IPS DF 4.7 (cell line): ENCODE measurements around the gene ARHGAP33.

Experiments used
- DNase-seq: peaks from one replicate; pipeline ENCODE4 v3.0.0-alpha.2; 2013; ENCODE audit warnings: low spot score; ENCODE audit errors: extremely low read depth

The ARHGAP33 gene

GRCh38 chr19:35739275-35740107, 35.9 kb upstream of the ARHGAP33 start:
- no peak for DNase-seq

- DNase-seq: no peak
These were observed 35.3 kb upstream of the ARHGAP33 start for GRCh38 chr19:35740108-35740422.

GRCh38 chr19:35740423-35741202, 34.8 kb upstream of the ARHGAP33 start:
- no peak for DNase-seq

DNA sequence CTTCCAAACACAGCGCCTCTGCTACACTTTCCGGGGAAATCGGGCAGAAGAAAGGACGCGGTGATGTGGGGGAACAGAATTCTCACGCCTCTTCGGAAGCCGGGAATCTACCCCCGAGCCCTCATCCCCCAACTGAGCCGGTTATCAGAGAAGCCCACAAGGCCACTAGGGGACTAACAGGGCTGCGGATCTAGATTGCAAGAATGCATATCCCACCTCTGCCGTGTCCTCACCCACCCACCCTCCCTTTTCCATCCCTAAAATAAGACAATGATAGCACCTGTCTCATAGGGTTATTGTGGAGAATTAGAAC, 34.2 kb upstream of the ARHGAP33 start:
- no peak for DNase-seq

DNA sequence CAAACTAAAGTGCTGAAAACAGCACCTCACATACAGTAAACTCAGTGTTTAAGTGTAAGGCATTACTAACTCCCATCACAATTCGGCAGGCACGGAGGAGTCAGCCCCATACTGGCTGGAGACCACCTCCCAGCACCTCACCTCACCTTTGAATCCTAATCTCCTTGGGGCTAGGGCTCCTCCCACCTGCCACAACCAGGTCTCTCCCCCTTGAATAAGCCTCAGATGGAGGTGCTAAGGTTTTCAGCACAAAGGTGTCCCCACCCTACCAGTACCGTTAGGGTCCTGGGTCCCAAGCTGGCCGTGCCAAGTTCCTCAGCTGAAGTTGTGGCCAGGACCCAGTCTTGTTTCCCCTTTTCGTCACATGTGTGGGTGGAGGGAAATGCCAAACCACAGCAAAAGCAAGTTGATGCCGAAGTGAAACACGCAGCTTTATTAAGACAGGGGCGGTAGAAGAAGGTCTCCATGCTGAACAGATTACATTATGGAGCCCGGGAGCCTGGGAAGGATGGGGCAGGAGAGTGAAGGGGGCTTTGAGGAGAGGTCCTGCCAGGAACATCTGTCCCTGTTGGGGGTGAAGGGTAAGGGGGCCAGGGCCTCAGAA, 33.1 kb upstream of the ARHGAP33 start, which contains the start of gene IGFLR1:
TSS of gene IGFLR1 (minus strand) at position 332 of the 604 bp plus-strand sequence. CDS start 1,272 bp downstream, outside the sequence.
- DNase-seq: no peak

DNA sequence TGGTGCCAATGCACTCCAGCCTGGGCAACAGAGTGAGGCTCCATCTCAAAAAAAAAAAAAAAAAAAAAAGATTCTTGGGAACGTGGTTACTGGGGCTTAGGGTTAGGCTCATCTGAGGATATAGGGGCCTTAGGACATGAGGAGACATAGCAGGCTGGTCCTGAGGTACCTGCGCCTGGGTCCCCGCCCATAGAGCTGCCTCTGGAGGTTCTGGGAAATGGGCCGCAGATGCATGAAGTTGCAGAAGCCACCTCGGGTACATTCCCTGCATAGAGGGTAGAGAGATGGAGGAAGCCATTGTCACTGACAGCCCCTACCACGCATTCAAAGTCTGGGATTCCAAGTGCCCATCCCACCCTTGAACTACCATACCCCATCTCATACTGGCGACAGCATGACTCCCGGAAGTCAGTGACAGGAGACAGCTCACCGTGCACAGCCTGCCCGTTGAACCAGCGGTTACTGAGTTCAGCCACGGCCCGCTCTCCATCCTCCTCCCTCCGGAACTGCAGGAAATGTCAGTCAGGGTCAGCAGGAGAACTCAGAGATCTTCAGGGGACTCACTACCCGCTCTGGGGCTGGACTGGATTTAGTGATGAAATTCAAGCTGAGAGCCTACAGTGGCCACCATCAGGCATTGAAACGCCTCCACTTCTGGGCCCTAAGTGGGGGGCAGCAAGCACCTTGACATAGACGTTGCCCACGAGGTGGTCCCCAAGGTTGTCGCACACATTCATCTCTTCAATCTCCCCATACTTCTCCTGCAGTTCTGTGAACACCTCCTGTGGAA, 31.5 kb upstream of the ARHGAP33 start:
- no peak for DNase-seq

- DNase-seq: no peak
These were observed 30.7 kb upstream of the ARHGAP33 start for GRCh38 chr19:35744430-35745327.

DNA sequence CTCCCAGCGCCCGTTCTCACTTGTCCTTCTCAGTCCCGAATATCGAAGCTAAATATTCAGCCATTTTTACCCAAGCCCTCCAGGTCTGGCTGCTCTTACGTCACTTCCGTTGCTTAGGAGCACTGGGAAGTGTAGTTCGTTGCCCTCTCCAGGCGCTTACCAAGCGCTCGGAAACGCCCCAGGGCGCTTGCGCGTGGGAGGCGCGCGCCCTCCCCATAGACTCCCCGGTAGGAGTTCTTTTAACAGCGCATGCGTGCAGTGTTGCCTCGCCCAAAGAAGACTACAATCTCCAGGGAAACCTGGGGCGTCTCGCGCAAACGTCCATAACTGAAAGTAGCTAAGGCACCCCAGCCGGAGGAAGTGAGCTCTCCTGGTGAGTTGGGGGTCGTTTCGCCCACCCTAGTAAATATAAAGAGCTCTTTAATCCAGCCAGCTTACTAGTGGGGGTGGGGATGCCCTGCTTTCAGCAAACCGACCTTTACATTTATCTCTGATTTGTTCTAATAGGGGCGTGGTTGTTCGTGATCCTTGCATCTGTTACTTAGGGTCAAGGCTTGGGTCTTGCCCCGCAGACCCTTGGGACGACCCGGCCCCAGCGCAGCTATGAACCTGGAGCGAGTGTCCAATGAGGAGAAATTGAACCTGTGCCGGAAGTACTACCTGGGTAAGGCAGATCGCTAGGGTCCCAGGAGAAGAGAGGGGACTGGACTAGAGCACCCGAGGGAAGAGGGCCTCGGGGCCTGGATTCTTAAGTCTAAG, 29.9 kb upstream of the ARHGAP33 start, which contains the start of the genes PSENEN and U2AF1L4:
TSS of gene PSENEN (plus strand) at position 324 of the 759 bp plus-strand sequence. CDS start at position 604, 280 bp downstream.
TSS of gene U2AF1L4 (minus strand) at position 91 of the 759 bp plus-strand sequence. CDS start at position 64, 27 bp downstream.
- DNase-seq: peak; percentile 97

DNA sequence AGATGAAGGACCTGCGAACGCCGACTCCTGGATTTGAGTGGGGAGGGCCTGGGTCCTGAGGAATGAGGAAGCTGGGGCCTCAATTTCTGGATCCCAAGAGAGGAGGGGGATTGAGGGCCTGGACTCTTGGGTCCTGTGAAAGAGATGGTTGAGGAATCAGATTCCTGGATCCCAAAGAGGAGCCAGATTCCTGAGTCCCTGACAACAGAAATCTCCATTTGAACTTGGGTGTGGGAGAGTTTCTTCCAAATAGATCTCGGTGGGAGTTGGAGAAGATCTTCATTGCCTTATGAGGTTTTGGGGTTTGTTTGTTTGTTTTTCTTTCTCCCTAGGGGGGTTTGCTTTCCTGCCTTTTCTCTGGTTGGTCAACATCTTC, 29.3 kb upstream of the ARHGAP33 start:
- no peak for DNase-seq

DNA sequence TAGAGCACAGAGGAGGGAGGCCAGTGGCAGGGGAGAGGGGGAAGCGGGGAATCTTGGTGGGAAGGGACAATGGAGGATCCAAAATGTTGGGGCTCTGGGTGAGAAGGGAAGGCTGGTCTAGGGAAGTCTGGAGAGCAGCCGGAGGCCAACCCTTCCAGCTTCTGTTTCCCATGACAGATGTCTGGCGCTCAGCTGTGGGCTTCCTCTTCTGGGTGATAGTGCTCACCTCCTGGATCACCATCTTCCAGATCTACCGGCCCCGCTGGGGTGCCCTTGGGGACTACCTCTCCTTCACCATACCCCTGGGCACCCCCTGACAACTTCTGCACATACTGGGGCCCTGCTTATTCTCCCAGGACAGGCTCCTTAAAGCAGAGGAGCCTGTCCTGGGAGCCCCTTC, 28.8 kb upstream of the ARHGAP33 start:
- DNase-seq: no peak

DNA sequence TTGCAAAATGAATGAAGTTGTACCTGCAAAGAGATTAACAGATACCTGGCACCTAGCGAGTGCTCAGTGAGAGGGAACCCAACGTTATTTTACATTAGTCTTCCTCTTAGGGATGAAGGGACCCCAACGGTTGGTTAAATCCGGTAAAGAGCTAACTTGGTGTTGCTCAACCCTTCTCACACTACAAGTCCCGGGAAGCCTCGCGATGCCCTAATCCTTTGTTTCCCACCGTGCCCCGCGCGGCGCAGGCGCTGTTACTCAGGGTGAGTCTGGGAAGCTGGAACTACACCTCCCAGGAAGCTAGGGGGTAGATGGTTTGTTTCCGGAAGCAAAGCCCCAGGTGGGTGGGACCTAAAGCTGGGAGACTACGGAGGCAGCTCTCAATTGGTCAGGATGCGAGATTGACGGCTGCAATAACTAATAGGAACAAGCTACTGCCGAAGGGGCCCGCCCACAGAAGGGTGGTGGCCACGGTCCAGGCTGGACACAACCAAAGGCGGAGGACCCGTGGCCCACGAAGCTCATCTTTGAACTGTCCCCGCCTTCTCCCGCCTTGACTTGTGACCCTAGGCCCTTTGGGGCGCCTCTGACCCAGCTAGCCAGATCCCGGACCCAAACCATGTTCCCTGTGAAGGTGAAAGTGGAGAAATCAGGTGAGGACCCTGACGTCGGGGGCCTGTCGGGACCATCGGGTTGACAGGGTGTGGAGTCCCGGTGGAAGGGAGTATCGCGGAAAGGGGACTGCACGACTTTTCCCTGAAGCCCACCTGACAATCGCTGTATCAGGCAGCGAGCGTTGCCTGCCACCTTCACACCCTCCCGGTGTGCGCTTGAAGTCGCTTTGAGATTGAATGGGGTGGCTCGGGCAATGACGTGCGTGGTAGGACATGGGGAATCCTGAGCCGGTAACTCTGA, 27.0 kb upstream of the ARHGAP33 start, which contains the start of gene LIN37:
TSS of gene LIN37 (plus strand) at position 471 of the 915 bp plus-strand sequence. CDS start at position 620, 149 bp downstream.
- peak; percentile 99 for DNase-seq

GRCh38 chr19:35750167-35750566, 25.2 kb upstream of the ARHGAP33 start:
- DNase-seq: no peak

DNA sequence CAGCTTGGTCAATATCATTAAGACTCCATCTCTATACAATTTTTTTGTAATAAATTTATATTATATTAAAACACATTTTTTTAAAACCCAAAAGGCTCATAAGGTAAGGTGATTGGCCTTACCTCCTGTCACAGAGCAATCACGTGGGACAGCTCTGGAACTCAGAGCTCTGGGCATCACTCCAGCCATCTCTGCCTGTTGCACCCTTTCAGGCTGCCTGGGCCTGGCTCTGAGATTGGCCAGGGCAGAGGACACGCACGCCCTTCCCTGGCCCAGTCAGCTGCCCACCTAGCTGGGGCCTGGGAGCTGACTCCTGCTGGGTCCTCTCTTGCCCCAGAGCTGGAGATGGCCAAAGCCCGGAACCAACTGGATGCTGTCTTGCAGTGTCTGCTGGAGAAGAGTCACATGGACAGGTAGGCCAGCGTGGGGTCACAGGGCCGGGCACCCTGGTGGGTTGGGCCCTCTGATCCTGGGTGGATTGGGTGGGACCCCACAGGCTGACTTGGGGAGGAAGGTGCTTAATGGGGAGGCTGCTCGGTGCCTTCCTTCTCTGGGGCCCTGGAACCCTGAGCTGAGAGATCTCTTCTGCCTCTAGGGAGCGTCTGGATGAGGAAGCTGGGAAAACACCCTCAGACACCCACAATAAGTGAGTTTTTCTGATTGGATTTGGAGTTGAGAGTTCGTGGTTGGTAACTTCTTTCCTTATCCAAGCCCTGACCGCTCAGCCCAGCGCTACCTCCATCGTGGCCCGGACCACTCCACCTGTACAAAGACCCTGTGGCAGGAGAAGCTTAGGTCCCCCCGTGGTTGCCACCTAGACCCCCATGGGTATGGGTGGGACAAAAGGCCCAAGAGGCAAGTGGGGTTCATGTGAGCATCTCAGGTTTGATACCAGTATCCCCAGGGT, 23.3 kb upstream of the ARHGAP33 start:
- no peak for DNase-seq

GRCh38 chr19:35752746-35753350, 22.5 kb upstream of the ARHGAP33 start:
- no peak for DNase-seq

- no peak for DNase-seq
These were observed 21.6 kb upstream of the ARHGAP33 start for GRCh38 chr19:35753634-35754369.
